SH-SY5Y (cell line): ENCODE measurements around the gene ERVK3-1.

Experiments used
- GATA2 ChIP-seq: IDR thresholded peaks from 2 replicates; pipeline ENCODE4 v1.6.1; 2011; ENCODE audit warnings: mild to moderate bottlenecking, low read depth, low read length
- GATA3 ChIP-seq: IDR thresholded peaks from 2 replicates; pipeline ENCODE4 v1.6.1; 2011; ENCODE audit warnings: low read depth, mild to moderate bottlenecking, low read length, moderate library complexity

DNA sequence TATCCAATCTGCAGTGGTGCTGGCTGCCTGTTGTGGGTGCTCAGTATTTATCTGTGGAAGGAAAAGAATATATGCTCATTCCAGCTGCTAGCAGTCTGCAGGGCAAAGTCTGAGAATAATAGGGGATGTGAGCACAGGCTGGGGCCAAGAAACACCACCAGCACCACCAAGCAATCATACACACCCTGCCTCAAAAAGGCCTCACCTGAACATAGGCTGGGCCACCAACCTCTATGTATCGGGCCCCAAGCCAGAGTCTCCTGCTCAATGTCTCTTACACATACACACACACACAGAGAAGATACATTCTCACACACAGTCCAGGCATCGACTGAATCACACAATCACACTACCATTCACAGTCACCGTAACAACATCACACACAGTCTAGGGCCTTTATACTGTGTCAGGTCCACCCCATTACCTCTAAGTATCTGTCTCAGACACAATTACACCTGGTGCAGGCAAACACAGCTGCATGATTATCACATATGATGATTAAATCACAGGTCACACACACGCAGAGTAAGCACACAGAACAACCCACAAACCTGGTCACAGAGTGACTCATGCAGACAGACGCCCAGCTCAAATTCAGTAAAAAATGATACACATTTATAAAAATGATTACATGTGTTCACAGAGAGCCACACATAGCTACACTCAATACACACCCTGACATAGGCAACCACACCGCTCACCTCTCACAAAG lies 20.3 kb downstream of the ERVK3-1 start:
- no peak for TF ChIP-seq GATA2
- TF ChIP-seq GATA3: no peak
